ENCODE results near the gene AQP3.

DNA sequence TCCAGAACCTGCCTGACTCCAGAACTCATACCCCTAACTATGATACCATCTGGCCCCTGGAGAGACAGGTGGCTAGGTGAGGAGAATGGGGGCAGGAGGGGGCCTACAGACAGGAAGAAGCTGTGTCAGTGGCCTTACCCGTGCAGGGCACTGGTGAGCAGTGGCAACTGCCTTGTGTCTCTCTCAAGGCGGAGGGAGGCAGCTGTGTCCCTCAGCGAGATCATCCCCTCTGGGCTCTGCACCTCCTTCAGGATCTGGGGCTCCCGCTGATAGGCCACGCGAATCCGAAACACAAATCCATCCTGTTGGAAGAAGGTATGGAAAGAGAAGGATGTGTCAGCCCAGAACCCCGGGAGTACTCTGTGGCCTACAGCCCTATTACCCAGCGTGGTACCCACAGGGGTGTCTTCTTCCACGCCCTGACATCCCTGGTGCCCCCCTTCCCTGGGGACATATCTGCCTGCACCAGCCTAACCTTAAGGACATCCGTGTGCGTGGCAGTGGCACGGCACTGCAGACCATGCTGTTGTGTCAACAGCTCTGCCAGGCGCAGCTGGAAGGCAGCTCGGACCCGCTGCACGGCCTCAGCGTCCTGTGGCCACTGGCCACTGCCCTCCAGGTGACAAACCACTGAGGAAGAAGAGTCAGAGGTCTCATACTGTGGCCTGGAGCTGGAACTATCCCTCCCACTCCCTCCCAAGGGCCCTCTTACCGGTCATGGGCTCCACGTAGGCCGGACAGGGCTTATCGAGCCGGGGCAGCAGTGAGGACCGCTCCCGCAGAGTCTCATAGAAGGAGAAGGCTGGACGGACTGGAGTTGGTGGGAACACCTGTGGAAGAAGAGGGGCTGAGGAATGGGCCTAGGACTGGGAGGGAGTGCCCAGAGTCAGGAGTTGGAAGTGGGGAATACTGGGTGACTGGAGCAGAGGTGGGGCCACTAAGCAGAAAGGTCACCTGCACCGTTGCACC is 18.5 kb upstream of the AQP3 start:
- TF ChIP-seq, protein P1, sequence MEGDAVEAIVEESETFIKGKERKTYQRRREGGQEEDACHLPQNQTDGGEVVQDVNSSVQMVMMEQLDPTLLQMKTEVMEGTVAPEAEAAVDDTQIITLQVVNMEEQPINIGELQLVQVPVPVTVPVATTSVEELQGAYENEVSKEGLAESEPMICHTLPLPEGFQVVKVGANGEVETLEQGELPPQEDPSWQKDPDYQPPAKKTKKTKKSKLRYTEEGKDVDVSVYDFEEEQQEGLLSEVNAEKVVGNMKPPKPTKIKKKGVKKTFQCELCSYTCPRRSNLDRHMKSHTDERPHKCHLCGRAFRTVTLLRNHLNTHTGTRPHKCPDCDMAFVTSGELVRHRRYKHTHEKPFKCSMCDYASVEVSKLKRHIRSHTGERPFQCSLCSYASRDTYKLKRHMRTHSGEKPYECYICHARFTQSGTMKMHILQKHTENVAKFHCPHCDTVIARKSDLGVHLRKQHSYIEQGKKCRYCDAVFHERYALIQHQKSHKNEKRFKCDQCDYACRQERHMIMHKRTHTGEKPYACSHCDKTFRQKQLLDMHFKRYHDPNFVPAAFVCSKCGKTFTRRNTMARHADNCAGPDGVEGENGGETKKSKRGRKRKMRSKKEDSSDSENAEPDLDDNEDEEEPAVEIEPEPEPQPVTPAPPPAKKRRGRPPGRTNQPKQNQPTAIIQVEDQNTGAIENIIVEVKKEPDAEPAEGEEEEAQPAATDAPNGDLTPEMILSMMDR (IDR thresholded peaks at IDR 0.05; ENCODE audit: borderline replicate concordance, extremely low read depth, low read length, poor library complexity, severe bottlenecking): no peak
- TF ChIP-seq EZH2 (IDR thresholded peaks at IDR 0.05; ENCODE audit: borderline replicate concordance, low read depth, low read length, severe bottlenecking): no peak

All from DND-41 (cell line).